DMS53 (cell line): ENCODE results near the gene CFAP54.
"Not testable (repeated sequence)": the region's sequence is repeated elsewhere in the genome, so short reads cannot be mapped to it uniquely, and the experiment has no call there.

ENCODE experiments used
- DNase-seq: peaks from one replicate; lab custom pipeline; 2025; lab: John Stamatoyannopoulos, UW

The CFAP54 gene

DNA sequence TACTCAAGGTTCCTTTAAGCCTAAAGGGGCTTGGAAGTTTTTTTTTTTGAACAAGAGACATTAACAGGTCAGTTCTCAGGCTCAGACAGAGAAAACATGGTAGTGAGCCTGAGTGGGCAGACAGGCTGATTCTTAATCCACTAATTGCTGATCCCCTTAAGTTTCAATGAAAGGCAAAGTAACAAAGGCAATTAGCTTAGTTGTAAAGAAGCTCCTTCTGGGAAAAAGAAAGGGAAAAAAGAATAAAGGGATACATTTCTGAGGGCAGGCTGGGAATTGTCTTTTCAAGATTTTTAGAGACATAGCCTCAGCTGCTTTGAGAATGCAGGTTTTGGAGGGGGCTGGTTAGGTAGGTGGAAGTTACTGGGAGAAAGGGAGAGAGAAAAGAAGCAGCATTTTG is 133.8 kb downstream of the CFAP54 start:
- no peak for DNase-seq

DNA sequence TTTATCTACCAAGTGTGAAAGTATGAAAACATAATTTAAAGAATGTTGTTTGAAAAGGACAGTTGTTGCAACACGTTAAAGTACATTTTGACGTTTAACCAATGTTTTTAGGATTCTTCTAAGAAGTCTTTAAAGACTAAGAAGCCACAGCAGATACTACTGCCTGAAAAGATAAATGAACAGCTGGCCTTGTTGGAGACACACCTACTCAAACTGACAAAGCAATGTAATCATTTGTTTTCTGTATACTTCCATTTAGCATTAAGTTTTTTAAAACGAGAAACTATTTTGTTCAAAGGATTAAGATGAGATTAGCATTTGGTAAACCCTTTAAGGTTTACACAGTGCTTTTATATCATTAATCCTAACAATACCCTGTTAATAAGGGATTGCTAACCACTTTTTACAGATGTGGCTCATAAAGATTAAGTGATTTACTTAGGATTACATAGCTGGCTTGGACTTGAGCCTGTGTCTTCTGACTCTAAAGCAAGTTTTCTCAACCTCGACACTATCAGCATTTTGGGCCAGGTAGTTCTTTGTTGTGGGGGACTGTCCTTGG is 134.4 kb downstream of the CFAP54 start:
- no peak for DNase-seq

DNA sequence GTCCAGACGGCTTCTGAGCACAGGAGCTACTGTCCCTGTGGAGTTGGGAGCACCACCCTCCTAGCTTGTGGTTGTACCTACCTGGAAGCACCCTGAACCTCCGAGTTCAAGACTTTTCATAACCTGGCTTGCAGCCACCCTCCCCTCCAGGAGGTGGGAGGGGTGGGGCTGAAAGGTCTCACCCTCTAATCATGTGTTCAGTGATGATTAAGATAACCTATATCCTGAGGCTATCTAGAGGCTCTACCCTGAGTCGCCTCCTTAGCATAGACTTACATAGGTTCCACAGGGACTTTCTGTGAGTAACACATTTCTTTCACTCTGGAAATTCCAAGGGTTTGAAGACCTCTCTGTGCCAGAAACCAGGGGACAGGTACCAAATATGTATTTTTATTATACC is 146.5 kb downstream of the CFAP54 start:
- DNase-seq = no peak

DNA sequence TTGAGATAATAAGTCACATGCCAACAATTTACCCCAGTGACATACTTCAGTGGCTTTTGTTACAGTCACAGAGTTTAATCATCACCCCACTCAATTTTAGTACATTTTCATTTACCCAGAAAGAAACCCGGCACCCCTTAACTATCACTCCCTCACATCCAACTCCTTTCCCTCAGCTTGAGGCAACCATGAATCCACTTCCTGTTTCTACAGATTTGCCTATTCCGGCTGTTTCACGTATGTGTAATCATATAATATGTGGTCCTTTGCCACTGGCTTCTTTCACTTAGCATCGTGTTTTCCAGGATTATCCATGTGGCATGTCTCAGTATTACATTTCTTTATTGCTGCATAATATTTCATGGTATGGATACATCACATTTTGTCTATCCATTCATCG is 147.5 kb downstream of the CFAP54 start:
- no peak for DNase-seq

DNA sequence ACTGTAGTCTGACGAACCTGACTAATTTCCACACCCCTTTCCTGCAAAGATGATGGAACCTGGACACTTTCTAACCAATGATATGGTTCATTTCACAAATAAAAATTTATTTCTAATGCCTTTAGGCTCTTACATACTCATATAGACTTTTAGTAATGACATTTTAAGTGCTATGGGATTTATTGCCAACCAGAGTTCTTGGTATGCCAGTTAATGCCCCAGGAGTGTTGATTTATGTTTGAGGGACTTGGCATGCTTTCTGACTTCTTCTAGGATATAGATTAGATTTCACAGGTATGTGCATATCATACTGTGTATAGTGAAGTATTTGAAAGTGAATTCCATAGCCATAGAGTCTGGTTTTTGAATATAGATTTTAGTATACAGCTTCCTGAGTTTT is 159.5 kb downstream of the CFAP54 start:
- no peak for DNase-seq

DNA sequence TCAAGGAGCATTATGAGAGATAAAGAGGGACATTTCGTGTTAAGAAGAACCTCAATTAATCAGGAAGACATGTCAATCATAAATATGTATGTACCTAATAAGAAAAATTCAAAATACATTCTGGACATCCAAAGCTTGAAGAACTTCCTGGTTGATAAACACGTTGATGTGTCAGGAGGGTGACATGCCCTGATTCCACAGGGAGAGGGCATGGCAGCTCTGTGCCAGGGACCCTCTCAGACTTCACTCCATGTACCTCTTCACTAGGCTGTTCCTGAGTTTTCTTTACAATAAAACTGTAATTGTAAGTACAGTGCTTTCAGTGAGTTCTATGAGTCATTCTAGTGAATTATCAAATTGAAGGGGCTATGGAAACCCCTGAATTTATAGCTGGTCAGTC is 163.5 kb downstream of the CFAP54 start:
- DNase-seq = peak; percentile 32

DNA sequence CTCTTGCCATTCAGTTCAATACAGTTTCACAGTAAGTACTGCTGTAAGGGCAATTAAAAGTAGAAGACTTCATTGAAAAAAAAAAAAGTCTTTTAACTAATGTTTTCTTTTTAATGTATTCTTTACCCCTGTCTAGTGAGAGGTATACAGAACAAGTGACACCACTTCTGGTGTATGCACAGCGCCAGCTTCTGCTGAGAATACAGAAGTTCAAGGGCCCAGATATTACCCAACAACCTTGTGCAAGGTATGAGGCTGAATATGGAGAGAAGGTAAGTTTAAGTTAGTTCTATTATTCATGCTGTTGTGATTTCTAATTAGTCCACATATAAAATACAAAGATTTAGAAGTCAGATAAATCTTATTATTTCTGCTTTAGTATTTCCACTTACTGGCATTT is 168.7 kb downstream of the CFAP54 start:
- DNase-seq = peak; percentile 38

DNA sequence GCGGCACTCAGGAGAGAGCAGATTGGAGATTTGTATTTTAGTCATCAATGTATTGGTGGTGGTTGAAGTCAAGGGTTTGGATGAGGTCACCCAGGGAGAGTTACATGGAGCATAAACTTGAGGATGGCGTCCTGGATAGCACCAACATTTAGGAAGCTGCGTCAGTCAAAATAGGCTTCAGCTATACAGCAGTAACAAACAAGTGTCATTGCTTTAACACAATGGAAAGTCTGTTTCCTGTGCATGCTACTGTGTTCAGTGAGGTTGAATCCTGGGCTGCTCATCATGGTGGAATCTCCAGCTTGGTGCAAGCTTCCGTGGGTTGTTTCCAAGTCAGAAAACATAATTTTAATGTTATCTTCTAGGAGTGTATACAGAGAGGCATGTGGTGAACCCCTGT is 180.4 kb downstream of the CFAP54 start:
- no peak for DNase-seq

DNA sequence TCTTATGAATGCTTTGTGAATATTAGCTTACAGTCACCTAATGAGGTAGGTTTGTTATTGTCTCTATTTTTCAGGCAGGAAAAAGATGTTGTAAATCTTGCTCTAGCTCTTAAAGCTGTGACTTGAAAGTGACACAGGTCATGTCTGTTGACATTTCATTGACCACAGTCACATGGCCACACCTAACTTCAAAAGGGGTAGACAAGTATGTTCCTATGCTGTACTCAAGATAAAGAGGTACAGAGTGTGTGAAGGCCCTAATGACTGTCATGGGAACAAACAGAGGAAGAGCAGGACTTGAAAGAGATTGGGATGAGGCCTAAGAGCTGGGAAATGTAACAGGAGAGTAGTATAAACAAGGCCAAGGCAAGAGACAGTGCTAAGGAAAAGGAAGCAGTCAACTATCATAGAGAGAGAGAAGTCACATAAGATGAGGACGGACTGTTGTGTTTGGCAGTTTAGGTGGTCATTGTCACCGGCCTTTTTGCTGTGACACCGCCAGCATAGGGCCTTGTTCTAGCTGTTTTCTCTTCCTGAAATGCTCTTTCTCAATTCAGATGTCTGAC is 181.0 kb downstream of the CFAP54 start:
- DNase-seq = peak; percentile 79

DNA sequence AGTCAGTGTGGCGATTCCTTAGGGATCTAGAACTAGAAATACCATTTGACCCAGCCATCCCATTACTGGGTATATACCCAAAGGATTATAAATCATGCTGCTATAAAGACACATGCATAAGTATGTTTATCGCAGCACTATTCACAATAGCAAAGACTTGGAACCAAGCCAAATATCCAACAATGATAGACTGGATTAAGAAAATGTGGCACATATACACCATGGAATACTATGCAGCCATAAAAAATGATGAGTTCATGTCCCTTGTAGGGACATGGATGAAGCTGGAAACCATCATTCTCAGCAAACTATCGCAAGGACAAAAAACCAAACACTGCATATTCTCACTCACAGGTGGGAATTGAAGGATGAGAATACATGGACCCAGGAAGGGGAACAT is 186.1 kb downstream of the CFAP54 start:
- not testable (repeated sequence) for DNase-seq

DNA sequence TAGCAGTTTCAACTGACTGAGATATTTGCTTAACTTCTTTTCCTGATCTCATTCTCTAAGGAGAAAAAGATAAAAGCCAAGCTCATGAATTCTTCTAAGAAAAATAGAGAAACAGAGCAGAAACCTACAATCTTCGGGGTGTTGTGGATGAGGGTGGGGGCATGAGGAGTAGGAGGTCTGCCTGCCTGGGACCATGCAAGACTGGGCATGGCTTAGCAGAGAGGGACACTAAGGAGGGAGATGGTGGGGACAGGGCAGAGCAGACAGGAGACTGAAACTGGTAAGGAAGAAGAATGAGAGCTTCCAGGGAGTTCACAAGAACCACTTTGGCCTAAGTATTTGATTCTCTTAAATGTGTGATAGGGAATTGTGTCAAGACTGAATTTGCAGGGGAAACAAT is 188.0 kb downstream of the CFAP54 start:
- no peak for DNase-seq

DNA sequence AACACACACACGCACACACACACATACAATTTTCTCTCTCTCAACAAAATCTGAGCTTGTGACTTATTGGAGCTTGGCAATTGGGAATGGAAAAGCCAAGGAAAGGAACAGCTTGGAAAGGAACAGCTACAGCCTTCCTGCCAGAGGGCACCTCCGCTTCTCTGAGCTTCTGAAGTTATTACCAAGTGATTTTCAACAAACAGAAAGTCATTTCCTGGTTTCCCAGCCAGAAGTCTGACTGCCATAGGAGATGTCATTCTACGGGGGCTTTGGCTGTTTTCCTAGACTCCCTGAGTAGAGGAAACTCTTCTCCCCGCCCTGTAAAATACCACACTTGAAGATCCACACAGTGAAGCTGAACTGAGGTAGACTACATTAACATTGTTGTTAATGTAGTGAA is 198.3 kb downstream of the CFAP54 start:
- DNase-seq = peak; percentile 12

DNA sequence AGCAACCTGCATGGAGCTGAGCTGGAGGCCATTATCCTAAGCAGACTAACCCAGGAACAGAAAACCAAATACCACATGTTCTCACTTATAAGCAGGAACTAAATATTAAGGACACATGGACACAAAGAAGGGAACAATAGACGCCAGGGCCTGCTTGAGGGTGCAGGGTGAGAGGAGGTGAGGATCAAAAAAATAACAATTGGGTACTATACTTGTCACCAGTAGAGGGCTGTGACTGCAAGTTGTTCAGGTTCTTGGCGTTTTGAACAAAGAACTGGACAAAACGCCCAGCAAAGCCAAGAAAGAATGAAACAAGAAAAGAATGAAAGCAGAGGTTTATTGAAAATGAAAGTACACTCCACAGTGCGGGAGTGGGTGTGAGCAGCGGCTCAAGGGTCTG is 209.1 kb downstream of the CFAP54 start:
- DNase-seq = peak; percentile 43

DNA sequence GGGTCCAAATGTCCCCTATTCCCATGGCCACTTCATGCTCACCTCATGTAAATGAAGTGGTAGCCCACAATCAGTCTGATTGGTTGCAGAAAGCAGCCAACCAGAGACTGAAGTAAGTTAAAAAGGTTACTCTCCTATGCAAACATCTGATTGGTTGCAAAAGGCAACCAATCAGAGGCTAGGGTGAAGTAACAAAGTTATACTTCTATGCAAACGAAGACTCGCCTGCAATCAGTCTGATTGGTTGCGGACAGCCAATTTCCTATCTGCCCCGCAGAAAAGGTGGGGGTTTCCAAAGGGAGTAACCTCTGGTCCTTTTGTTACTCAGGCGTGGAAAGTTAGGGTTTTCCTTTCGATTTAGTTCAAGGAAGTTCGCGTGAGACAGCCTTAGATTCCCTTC is 209.6 kb downstream of the CFAP54 start:
- no peak for DNase-seq

DNA sequence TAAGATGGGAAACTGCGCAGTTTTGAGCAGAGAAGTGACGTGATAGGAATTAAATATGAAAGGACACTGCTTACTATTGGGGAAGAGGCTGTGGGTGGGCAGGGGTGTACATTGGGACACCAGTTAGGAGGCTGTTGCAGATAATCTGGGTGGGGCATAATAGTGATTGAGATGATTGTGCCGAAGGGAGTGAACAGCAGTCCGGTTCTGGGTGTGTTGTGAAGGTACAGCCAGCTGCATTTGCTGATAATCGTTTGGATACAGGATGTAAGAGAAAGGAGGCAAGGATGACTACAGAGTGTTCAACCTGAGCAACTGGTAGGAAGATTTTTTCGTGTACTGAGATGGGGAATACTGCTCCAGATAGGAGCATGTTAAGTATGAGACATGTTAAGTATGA is 212.5 kb downstream of the CFAP54 start:
- no peak for DNase-seq

DNA sequence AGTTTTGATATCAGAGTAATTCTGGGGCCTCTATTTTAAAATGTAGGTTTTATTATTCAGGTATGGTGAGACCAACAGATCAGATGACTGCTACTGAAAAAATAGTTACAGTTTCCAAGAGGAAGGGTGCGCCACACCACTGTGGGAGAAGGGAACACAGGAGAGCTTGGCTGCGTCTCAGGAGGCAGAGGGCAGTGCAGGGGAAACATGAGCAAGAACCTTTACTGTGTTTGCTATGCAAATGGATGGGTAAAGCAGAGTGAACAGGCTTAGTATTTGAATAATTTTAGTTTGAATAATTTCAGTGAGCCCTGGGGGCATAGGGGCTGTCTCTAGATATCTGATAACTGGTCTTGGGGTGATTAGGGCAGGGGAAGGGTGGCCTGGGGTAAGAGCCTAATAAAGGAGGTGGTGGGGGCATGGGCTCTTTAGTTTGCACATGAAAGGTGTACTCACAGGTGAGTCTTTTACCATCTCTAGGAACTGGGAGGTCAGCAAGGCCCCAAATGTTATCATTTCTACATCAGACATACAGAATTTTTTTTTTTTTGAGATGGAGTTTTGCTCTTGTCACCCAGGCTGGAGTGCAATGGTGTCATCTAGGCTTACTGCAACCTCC is 220.9 kb downstream of the CFAP54 start:
- DNase-seq = peak; percentile 67

DNA sequence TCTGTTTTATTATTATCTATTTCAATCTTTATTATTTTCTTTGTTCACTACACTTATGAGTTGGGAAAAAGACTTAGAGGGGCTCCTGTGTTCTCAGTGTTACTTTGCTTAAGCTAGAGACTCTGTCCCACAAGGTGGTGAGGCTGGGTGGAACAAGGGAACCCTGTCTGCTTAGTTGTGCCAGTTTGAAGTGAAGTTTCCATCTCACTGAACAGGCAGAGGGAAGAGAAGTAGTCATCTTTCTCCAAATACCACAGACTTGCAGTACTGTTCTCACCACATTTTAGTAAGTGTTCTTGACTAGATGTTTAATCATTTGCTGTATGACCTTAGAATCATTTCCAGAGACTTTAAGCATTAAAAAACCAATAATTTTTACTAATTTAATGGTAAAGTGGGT is 222.0 kb downstream of the CFAP54 start:
- DNase-seq = no peak

DNA sequence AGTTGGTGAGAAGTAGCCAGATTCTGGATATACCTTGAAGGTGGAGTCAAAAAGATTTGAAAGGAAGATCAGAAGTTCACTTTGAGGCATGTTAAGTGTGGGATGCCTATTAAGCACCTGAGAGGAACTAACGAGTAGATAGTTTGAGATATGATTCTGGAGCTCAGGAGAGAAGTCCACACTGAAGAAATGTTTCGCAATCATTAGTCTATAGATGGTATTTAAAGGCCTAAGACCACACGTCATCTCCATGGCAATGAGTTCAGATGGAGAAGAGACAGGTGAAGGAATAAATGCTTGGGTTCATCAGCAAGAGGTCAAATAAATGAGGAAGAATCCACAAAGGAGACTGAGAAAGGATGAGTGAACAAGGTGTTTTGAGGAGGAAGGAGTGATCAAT is 224.8 kb downstream of the CFAP54 start:
- DNase-seq = no peak

DNA sequence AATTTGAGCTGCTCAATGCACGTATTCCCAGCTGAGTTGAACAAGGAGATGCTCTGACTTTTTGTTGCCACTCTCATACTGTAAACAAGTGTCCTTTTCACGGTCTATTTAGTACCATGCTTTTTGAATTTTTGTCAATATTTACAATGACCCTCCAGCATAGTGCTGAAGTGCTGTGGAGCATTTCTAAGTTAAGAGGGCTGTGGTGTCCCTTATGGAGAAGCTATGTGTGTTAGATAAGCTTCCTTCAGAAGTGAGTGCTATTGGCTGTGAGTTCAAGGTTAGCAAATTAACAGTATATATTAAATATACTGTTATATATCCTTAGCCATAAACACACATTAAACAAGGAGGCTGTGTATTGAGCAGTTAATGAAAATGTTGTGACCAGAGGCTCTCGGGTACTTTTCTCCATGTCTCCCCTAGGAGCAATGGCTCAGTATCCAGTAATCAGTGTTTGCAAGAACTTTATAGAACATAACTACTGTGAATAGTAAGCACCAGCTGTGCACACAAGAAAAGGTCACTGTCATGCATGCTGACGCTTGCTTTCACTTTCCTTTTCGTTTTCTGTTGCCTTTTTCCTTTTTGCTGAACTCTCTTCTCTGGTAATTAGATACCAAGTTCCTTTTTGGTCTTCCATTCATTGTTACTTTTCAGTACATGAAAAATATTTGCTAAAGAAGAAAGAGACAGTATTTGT is 230.4 kb downstream of the CFAP54 start:
- peak; percentile 97 for DNase-seq

DNA sequence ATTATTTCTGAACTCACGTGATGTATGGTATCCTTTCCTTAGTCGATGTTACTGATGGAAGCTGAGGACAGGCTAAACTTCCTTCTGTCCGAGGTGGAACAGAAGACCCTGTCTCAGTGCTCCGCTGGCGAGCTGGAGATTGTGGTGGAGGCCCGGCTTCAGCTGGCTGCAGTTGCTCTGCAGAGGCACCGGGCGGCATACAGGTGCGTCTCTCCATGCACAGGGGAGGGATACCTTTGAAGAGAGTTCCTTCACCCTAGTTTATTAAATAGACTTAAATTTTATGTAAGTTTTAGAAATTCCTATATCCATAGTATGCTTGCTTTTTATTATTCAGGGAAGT is 231.0 kb downstream of the CFAP54 start:
- peak; percentile 90 for DNase-seq

DNA sequence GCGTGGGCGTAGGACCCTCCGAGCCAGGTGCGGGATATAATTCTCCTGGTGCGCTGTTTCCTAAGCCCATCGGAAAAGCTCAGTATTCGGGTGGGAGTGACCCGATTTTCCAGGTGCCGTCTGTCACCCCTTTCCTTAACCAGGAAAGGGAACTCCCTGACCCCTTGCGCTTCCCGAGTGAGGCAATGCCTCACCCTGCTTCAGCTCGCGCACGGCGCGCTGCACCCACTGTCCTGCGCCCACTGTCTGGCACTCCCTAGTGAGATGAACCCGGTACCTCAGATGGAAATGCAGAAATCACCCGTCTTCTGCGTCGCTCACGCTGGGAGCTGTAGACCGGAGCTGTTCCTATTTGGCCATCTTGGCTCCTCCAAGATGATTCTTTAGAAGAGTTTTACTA is 240.1 kb downstream of the CFAP54 start:
- DNase-seq = peak; percentile 27

DNA sequence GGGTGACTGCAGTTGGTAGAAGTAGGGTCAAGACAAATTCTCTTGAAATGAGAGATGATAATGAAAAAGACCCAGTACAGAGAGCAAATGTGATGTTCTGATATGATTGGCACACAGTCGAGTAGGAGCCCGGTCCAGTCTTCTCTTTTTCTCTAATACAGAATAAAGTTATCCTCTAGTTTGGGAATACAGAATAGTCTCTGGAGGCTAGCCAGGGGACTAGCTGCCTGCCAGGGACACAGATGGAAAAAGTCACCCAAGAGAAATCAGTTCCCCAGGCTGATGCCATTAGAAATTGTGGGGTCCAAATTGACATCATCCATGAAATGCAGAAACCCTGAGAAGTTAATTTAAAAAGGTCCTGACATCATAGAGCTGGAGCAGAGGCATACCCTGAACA is 240.5 kb downstream of the CFAP54 start:
- no peak for DNase-seq

DNA sequence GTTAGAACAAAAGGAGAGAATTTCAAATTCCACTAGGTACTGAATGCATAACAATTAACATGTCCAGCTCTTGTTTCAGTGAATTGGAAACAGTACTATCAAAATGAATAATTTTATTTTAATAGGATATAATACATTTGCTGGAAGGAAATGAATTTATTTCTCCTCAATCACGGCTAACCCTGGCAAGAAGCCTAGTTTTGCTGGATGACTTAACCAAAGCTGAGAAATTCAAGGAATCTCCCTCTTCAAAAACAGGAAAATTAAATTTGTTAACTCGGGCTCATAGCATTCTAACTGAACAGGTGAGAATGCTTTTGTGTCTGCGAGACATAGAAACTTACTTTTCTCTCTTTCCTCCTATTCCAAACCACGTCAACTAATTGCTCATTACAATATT is 254.2 kb downstream of the CFAP54 start:
- DNase-seq = no peak

DNA sequence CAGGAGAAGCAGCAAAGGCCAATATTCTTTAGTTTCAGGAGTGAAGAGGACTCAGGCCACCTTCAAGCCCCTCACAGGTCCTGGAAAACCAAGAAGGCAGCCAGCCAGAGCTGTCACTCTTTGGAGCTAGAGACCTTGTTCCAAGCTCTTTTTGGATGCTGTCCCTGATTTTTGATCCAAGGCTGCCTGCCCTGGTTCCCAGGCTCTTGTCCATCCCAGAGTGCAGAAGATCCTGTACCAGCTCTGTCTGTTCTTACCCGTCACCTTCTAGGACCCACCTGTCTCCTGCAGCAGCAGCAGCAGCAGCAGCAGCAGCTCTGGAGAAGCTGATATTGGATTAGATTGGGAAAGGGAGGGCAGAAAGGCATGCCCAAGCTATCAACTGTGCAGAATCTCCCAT is 260.6 kb downstream of the CFAP54 start:
- no peak for DNase-seq
